ENCODE results near the gene TULP4.
"Not testable (repeated sequence)": the region's sequence is repeated elsewhere in the genome, so short reads cannot be mapped to it uniquely, and the experiment has no call there.

Gene TULP4

DNA sequence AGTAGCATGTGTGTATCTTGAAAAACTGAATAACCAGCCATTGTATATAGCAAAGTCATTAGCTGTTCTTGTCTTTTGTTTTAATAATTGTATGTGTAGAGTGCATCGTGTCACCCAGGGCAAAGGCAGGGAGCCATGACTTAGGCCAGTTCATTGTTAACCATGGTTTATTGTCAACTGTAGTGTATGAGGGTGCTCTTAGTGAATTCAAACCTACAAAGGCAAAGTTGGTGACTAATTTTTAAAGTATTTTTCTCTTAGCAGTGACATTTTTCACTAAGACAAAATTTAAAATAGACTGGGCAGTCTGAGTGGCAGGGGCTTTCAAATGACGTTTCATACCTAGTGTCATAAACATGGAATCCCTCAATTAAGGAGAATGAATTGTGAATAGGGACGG lies 79.0 kb downstream of the TULP4 start:
- peaks cover 35% of the 10 kb centered on the region for H3K79me1 ChIP-seq (replicated peaks; ENCODE audit: low read length, poor library complexity, severe bottlenecking)
- H3K18ac ChIP-seq (ENCODE audit: low read depth in 1 of 2, low read length in 2 of 2) = no peak overlapping the region
- no peak overlapping the region for H3K4me2 ChIP-seq (ENCODE audit: low read length, poor library complexity, severe bottlenecking)
- H3K36me3 ChIP-seq (ENCODE audit: control insufficient read depth in 1 of 2, insufficient read depth in 2 of 2, low read depth in 1 of 2, low read length in 2 of 2) = peaks cover 0 to 6% of the 10 kb centered on the region in 2 experiments
- H4K91ac ChIP-seq (ENCODE audit: low read length) = no peak overlapping the region
- no peak overlapping the region for H2BK15ac ChIP-seq (ENCODE audit: low read depth, poor library complexity, severe bottlenecking)
- no peak overlapping the region for H3K4ac ChIP-seq (ENCODE audit: low read depth in 1 of 2, low read length in 2 of 2)
- peaks cover 6% of the 10 kb centered on the region for H3K9me3 ChIP-seq (ENCODE audit: control insufficient read depth, low read length)
- no peak overlapping the region for H4K8ac ChIP-seq (ENCODE audit: low read length)
- no peak overlapping the region for H2AK5ac ChIP-seq (ENCODE audit: low read length, severe bottlenecking)
- no peak overlapping the region for H2BK120ac ChIP-seq (ENCODE audit: low read depth, low read length)
- H3K27ac ChIP-seq (ENCODE audit: low read length, poor library complexity, severe bottlenecking) = no peak overlapping the region
- no peak overlapping the region for H3K4me3 ChIP-seq (ENCODE audit: insufficient read depth in 1 of 2, low read depth in 1 of 2, low read length in 2 of 2)
- no peak overlapping the region for H2BK12ac ChIP-seq (ENCODE audit: low read length in 2 of 2)
- no peaks in the 10 kb centered on the region for H3K4me1 ChIP-seq (ENCODE audit: control insufficient read depth, insufficient read depth, low read depth, low read length)
- no peak overlapping the region for H2BK5ac ChIP-seq (ENCODE audit: low read depth, low read length, poor library complexity, severe bottlenecking)
- H3K9ac ChIP-seq (ENCODE audit: low read length) = no peak overlapping the region
- no peak overlapping the region for H3K23ac ChIP-seq (ENCODE audit: low read length in 2 of 2)
- no peak for DNase-seq
- WGBS = 98% methylated on average over 3 of the region's 3 CpGs
- H3K27me3 ChIP-seq (ENCODE audit: control insufficient read depth in 1 of 2, insufficient read depth in 1 of 2, low read length in 2 of 2) = no peaks in the 10 kb centered on the region
- no peak overlapping the region for H3K14ac ChIP-seq (ENCODE audit: low read length in 2 of 2)
- H2AFZ ChIP-seq (ENCODE audit: low read depth, low read length) = no peak overlapping the region

DNA sequence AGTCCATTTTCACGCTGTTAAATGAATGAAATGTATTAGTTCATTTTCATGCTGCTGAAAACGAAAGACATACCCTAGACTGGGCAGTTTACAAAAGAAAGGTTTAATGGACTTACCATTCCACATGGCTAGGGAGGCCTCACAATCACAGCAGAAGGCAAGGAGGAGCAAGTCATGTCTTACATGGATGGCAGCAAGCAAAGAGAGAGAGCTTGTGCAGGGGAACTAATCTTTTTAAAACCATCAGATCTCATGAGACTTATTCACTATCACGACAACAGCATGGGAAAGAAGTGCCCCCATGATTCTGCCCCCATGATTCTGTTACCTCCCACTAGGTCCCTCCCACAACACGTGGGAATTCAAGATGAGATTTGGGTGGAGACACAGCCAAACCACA lies 79.7 kb downstream of the TULP4 start:
- not testable (repeated sequence) for H2BK15ac ChIP-seq (ENCODE audit: low read depth, poor library complexity, severe bottlenecking); H3K9me3 ChIP-seq (ENCODE audit: control insufficient read depth, low read length); H3K4me1 ChIP-seq (ENCODE audit: control insufficient read depth, insufficient read depth, low read depth, low read length); H3K27me3 ChIP-seq (ENCODE audit: control insufficient read depth in 1 of 2, insufficient read depth in 1 of 2, low read length in 2 of 2); H3K14ac ChIP-seq (ENCODE audit: low read length in 2 of 2); H2BK12ac ChIP-seq (ENCODE audit: low read length in 2 of 2); H3K4ac ChIP-seq (ENCODE audit: low read depth in 1 of 2, low read length in 2 of 2); H3K9ac ChIP-seq (ENCODE audit: low read length); H3K4me3 ChIP-seq (ENCODE audit: insufficient read depth in 1 of 2, low read depth in 1 of 2, low read length in 2 of 2); H3K36me3 ChIP-seq (ENCODE audit: control insufficient read depth in 1 of 2, insufficient read depth in 2 of 2, low read depth in 1 of 2, low read length in 2 of 2); DNase-seq; H2AK5ac ChIP-seq (ENCODE audit: low read length, severe bottlenecking); H2BK120ac ChIP-seq (ENCODE audit: low read depth, low read length); H2BK5ac ChIP-seq (ENCODE audit: low read depth, low read length, poor library complexity, severe bottlenecking); H2AFZ ChIP-seq (ENCODE audit: low read depth, low read length); H3K18ac ChIP-seq (ENCODE audit: low read depth in 1 of 2, low read length in 2 of 2); H4K91ac ChIP-seq (ENCODE audit: low read length); H3K27ac ChIP-seq (ENCODE audit: low read length, poor library complexity, severe bottlenecking); H3K23ac ChIP-seq (ENCODE audit: low read length in 2 of 2); H4K8ac ChIP-seq (ENCODE audit: low read length); H3K4me2 ChIP-seq (ENCODE audit: low read length, poor library complexity, severe bottlenecking)
- 100% methylated on average over 3 of the region's 4 CpGs for WGBS
- peaks cover 36% of the 10 kb centered on the region for H3K79me1 ChIP-seq (replicated peaks; ENCODE audit: low read length, poor library complexity, severe bottlenecking)

DNA sequence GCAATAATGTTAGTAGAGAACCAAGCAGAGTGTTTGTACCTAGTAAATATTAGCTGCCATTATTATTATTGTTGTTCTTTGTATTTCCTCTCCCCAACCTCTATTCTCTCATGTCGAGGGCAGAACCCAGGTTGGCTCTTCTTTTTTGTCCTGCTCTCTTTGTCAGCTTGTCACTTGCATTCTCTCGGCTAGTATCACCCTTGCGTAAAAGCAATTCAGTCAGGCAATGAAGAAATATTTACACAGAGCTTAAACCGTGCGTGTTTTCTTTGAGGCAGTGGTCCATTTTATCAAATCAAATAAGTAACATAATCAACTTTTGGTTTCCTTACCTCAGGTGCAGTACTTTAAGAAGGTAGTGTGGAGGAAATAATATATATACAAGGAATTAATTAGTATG lies 83.9 kb downstream of the TULP4 start:
- Histone ChIP-seq H3K36me3 (ENCODE audit: control insufficient read depth in 1 of 2, insufficient read depth in 2 of 2, low read depth in 1 of 2, low read length in 2 of 2) (peaks cover 0 to 6% of the 10 kb centered on the region in 2 experiments), H4K91ac (ENCODE audit: low read length) (no peak overlapping the region), H3K23ac (ENCODE audit: low read length in 2 of 2) (no peak overlapping the region)

DNA sequence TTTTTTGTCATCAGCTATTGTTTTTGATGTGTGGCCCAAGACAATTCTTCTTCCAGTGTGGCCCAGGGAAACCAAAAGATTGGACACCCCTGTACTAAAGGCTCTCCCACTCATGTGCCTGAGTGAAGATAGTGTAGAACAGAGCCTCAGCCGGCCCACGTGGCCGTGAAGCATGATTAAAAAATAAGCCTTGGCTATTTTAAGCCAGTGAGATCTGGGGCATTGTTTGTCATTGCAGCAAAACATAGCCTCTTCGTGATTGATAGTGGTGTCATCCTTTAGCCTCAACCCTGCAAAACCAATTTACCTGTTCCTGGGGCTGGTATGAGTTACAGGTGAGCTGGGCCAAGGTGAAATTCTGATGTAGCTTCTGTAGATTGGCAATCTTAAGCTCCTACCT lies 85.3 kb downstream of the TULP4 start:
- WGBS = 100% methylated on average over 4 of the region's 4 CpGs
- Histone ChIP-seq H2BK12ac (ENCODE audit: low read length in 2 of 2) (no peak overlapping the region), H2BK5ac (ENCODE audit: low read depth, low read length, poor library complexity, severe bottlenecking) (no peak overlapping the region), H3K14ac (ENCODE audit: low read length in 2 of 2) (no peak overlapping the region), H3K4me1 (ENCODE audit: control insufficient read depth, insufficient read depth, low read depth, low read length) (peaks cover 1% of the 10 kb centered on the region), H3K9ac (ENCODE audit: low read length) (no peak overlapping the region), H3K4me2 (ENCODE audit: low read length, poor library complexity, severe bottlenecking) (no peak overlapping the region), H3K23ac (ENCODE audit: low read length in 2 of 2) (no peak overlapping the region), H3K4ac (ENCODE audit: low read depth in 1 of 2, low read length in 2 of 2) (no peak overlapping the region), H3K27me3 (ENCODE audit: control insufficient read depth in 1 of 2, insufficient read depth in 1 of 2, low read length in 2 of 2) (no peaks in the 10 kb centered on the region), H4K8ac (ENCODE audit: low read length) (no peak overlapping the region), H2BK15ac (ENCODE audit: low read depth, poor library complexity, severe bottlenecking) (no peak overlapping the region), H4K91ac (ENCODE audit: low read length) (no peak overlapping the region), H3K36me3 (ENCODE audit: control insufficient read depth in 1 of 2, insufficient read depth in 2 of 2, low read depth in 1 of 2, low read length in 2 of 2) (peaks cover 0 to 9% of the 10 kb centered on the region in 2 experiments), H3K27ac (ENCODE audit: low read length, poor library complexity, severe bottlenecking) (no peak overlapping the region), H3K4me3 (ENCODE audit: insufficient read depth in 1 of 2, low read depth in 1 of 2, low read length in 2 of 2) (no peak overlapping the region), H3K79me1 (replicated peaks; ENCODE audit: low read length, poor library complexity, severe bottlenecking) (peaks cover 41% of the 10 kb centered on the region), H2AFZ (ENCODE audit: low read depth, low read length) (no peak overlapping the region), H3K9me3 (ENCODE audit: control insufficient read depth, low read length) (peaks cover 6% of the 10 kb centered on the region), H2AK5ac (ENCODE audit: low read length, severe bottlenecking) (no peak overlapping the region), H2BK120ac (ENCODE audit: low read depth, low read length) (no peak overlapping the region), H3K18ac (ENCODE audit: low read depth in 1 of 2, low read length in 2 of 2) (no peak overlapping the region)
- DNase-seq = no peak

More for the DNA sequence above, 83.9 kb downstream of the TULP4 start:
- Histone ChIP-seq H3K4me3 (ENCODE audit: insufficient read depth in 1 of 2, low read depth in 1 of 2, low read length in 2 of 2) (no peak overlapping the region), H3K4me2 (ENCODE audit: low read length, poor library complexity, severe bottlenecking) (no peak overlapping the region), H2BK15ac (ENCODE audit: low read depth, poor library complexity, severe bottlenecking) (no peak overlapping the region), H3K27ac (ENCODE audit: low read length, poor library complexity, severe bottlenecking) (no peak overlapping the region), H2AK5ac (ENCODE audit: low read length, severe bottlenecking) (no peak overlapping the region), H2BK5ac (ENCODE audit: low read depth, low read length, poor library complexity, severe bottlenecking) (no peak overlapping the region), H3K14ac (ENCODE audit: low read length in 2 of 2) (no peak overlapping the region), H2BK120ac (ENCODE audit: low read depth, low read length) (no peak overlapping the region), H2AFZ (ENCODE audit: low read depth, low read length) (no peak overlapping the region), H3K9ac (ENCODE audit: low read length) (no peak overlapping the region), H4K8ac (ENCODE audit: low read length) (no peak overlapping the region), H3K4me1 (ENCODE audit: control insufficient read depth, insufficient read depth, low read depth, low read length) (no peaks in the 10 kb centered on the region), H3K9me3 (ENCODE audit: control insufficient read depth, low read length) (peaks cover 6% of the 10 kb centered on the region), H2BK12ac (ENCODE audit: low read length in 2 of 2) (no peak overlapping the region), H3K4ac (ENCODE audit: low read depth in 1 of 2, low read length in 2 of 2) (no peak overlapping the region), H3K18ac (ENCODE audit: low read depth in 1 of 2, low read length in 2 of 2) (no peak overlapping the region), H3K79me1 (replicated peaks; ENCODE audit: low read length, poor library complexity, severe bottlenecking) (peaks cover 39% of the 10 kb centered on the region), H3K27me3 (ENCODE audit: control insufficient read depth in 1 of 2, insufficient read depth in 1 of 2, low read length in 2 of 2) (no peaks in the 10 kb centered on the region)
- no peak for DNase-seq
- WGBS = 79% methylated on average over 5 of the region's 5 CpGs
